Peyer's patch (tissue), 4 donors: ENCODE measurements around the gene TCAIM. TPM values are rescaled to one million over a fixed set of nuclear protein-coding genes. Genes with fewer than 3 reads are reported as not detected.

Source experiments
- DNase-seq, 3 donors: peaks; one replicate each; pipeline ENCODE4 v3.0.0-alpha.2; 2017 to 2019
- H3K27ac ChIP-seq, 4 donors: fragments of 200-600 bp; sonication (generic); one replicate each; pipeline ENCODE4 v1.5.1; 2016 to 2019
- H3K27me3 ChIP-seq, 2 donors: fragments of 200-600 bp; sonication (generic); one replicate each; pipeline ENCODE4 v1.5.1; 2019
- H3K36me3 ChIP-seq, 3 donors: fragments of 200-600 bp; sonication (generic); one replicate each; pipeline ENCODE4 v1.5.1; 2016 to 2019
- H3K4me1 ChIP-seq, 4 donors: fragments of 200-600 bp; sonication (generic); one replicate each; pipeline ENCODE4 v1.5.1; 2016 to 2019
- H3K4me3 ChIP-seq, 4 donors: fragments of 200-600 bp; sonication (generic); 1 replicate in 3 of 4; 2 replicates in 1 of 4; pipeline ENCODE4 v1.5.1; 2016 to 2019; ENCODE audit warnings: mild to moderate bottlenecking in 1 of 4
- H3K9me3 ChIP-seq, 4 donors: fragments of 200-600 bp; sonication (generic); one replicate each; pipeline ENCODE4 v1.5.1; 2016 to 2019; ENCODE audit warnings: mild to moderate bottlenecking in 1 of 4
- POLR2A ChIP-seq, 2 donors: fragments of 450-650 bp; IDR thresholded peaks; one replicate each; pipeline ENCODE4 v1.5.1; 2017; ENCODE audit warnings: antibody characterized with exemption in 2 of 2, mild to moderate bottlenecking in 2 of 2, moderate library complexity in 2 of 2
- total RNA-seq, 4 donors: library from RNA; depleted of rRNA; stranded (reverse); fragments of >200 nt; gene quantifications; one replicate each; pipeline ENCODE4 v1.1.0, GENCODE V29; 2016
- TF ChIP-seq, protein P1 (sequence below), 6 experiments: fragments of 450-650 bp in 4 of 6; fragments of 200-600 bp in 2 of 6; sonication (generic) in 1 of 6; IDR thresholded peaks; one replicate each; pipeline ENCODE4 v1.5.1; 2017 to 2019; ENCODE audit warnings: antibody characterized with exemption in 6 of 6, mild to moderate bottlenecking in 3 of 6, moderate library complexity in 1 of 6

Gene TCAIM
- 10 to 100 TPM; 14.7 to 25.9 (median 17.8) TPM for total RNA-seq

DNA sequence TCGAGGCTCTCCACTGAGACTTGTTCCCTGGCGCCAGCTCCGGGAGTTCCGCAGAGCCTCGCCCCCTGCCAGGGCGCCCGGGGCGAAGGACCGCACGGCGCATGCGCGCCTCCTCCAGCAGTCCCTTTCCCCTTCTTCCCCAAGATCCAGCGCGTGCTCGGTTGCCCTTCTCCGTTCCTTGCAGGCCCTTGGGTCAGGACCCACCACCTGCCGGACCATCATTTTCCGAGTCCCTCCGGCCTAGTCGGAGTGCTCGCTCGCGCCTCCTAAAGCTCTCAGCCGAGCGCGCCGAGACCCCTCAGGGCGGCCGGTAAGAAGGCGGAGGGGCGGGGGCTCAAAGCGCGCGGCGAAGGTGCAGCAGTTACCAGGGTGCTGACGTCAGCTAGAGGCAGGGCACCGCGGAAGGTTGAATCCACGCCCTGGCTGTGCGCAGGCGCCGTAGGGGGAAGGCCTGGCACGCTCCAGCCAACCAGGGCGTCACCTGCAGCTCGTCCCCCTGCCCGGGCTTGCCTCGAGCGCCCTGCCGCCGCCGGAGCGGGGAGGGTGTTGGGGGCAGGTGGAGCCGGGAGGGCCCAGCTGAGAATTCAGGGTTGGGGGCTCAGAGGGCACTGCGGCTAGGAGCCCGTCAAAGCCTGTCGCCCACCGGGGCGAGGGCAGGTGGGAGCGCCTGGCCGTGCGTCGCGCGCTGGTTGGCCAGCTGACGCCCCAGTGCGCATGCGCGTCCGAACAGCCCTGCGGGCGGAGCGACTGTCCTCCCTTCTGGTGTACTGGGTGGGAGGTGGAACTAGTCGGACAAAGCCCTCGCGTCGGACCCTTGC lies at the start of gene TCAIM:
TSS of gene TCAIM (plus strand) at position 757 of the 818 bp plus-strand sequence. CDS start 16,017 bp downstream, outside the sequence.
- peaks cover 0 to 17% (median 0%) of the 10 kb centered on the region in 4 donors for H3K4me1 ChIP-seq
- peak; percentile 97 to 99 (median 99) for DNase-seq
- H3K9me3 ChIP-seq, result no peaks in the 10 kb centered on the region
- H3K27me3 ChIP-seq, result no peaks in the 10 kb centered on the region
- TF ChIP-seq POLR2A (IDR thresholded peaks at IDR 0.05), result peak; percentile 74 to 86
- TF ChIP-seq, protein P1, sequence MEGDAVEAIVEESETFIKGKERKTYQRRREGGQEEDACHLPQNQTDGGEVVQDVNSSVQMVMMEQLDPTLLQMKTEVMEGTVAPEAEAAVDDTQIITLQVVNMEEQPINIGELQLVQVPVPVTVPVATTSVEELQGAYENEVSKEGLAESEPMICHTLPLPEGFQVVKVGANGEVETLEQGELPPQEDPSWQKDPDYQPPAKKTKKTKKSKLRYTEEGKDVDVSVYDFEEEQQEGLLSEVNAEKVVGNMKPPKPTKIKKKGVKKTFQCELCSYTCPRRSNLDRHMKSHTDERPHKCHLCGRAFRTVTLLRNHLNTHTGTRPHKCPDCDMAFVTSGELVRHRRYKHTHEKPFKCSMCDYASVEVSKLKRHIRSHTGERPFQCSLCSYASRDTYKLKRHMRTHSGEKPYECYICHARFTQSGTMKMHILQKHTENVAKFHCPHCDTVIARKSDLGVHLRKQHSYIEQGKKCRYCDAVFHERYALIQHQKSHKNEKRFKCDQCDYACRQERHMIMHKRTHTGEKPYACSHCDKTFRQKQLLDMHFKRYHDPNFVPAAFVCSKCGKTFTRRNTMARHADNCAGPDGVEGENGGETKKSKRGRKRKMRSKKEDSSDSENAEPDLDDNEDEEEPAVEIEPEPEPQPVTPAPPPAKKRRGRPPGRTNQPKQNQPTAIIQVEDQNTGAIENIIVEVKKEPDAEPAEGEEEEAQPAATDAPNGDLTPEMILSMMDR (IDR thresholded peaks at IDR 0.05), result peak in 1 of 6 experiments; percentile 3
- peak within 1 kb of the TSS; percentile 58 to 74 (median 64) for H3K4me3 ChIP-seq
- H3K36me3 ChIP-seq, result no peaks in the 10 kb centered on the region
- peak within 1 kb of the TSS; percentile 91 to 100 (median 93) for H3K27ac ChIP-seq

DNA sequence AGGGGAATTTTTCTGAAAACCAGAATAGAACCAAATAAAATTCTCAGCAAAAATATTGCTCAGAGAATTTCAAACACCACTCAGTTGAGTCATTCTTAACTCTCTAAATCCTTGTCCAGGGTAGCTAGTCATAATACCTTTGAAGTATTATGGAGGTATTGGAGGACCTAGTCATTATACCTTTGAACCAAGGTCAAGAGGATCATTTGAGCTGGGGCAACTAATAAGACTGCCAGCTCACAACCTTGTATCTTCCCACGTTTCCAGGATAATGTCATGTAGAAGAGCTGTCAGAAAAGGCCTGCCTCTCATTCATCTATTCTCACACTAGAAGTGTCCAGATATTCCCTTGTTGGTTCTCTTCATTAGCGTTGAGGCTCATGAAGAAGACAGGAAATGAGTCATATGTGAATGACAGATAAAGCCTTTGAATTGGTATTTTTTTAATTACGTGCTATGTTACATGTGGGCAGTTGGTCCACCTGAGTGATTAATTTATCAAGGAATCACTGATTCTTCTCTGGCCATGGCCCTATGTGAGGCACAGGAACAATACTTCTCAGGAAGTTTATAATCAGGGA lies 48.6 kb upstream of the TCAIM start:
- Histone ChIP-seq H3K4me1 (no peaks in the 10 kb centered on the region), H3K4me3 (no peak overlapping the region), H3K27ac (no peak overlapping the region), H3K9me3 (no peaks in the 10 kb centered on the region), H3K36me3 (no peaks in the 10 kb centered on the region), H3K27me3 (no peaks in the 10 kb centered on the region)
- TF ChIP-seq, protein P1 (IDR thresholded peaks at IDR 0.05), result no peak
- TF ChIP-seq POLR2A (IDR thresholded peaks at IDR 0.05), result no peak
- DNase-seq, result no peak

DNA sequence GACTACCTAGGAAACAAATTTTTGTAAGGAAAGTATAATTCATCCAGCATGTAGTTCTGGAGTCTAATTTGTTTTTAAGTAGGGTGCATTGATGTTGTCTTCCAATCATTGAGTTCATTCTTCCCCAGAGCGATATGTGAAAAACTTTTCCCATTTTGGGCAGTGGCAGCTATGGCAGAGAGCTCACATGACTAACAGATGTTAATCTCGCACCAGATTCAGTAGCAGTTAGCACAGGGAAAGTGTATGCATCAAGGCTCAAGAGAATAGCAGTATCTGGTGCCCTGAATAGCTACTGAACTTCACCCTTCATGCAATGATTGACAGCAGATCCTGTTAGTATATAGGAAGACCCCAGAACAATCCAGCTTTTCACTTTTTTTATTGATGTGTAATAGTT lies 46.3 kb upstream of the TCAIM start:
- H3K27ac ChIP-seq, result no peak overlapping the region
- no peaks in the 10 kb centered on the region for H3K27me3 ChIP-seq
- TF ChIP-seq POLR2A (IDR thresholded peaks at IDR 0.05), result no peak
- TF ChIP-seq, protein P1 (IDR thresholded peaks at IDR 0.05), result no peak
- H3K9me3 ChIP-seq, result no peaks in the 10 kb centered on the region
- no peak overlapping the region for H3K4me3 ChIP-seq
- no peaks in the 10 kb centered on the region for H3K4me1 ChIP-seq
- no peak for DNase-seq
- no peaks in the 10 kb centered on the region for H3K36me3 ChIP-seq

DNA sequence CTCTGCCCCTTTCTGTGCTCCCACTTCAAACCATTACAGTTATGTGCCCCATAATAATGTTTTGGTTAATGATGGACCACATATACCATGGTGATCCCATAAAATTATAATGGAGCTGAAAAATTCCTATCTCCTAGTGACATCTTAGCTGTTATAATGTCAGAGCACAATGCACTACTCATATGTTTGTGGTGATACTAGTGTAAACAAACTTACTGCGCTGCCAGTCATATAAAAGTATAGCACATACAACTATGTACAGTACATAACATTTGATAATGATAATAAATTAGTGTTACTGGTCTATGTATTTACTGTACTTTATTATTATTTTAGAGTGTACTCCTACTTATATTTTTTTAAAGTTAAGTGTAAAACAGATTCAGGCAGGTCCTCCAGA lies 45.6 kb upstream of the TCAIM start:
- no peaks in the 10 kb centered on the region for H3K36me3 ChIP-seq
- no peaks in the 10 kb centered on the region for H3K4me1 ChIP-seq
- no peaks in the 10 kb centered on the region for H3K27me3 ChIP-seq
- no peaks in the 10 kb centered on the region for H3K9me3 ChIP-seq
- no peak for DNase-seq
- H3K27ac ChIP-seq, result no peak overlapping the region
- H3K4me3 ChIP-seq, result no peak overlapping the region
- TF ChIP-seq POLR2A (IDR thresholded peaks at IDR 0.05), result no peak

DNA sequence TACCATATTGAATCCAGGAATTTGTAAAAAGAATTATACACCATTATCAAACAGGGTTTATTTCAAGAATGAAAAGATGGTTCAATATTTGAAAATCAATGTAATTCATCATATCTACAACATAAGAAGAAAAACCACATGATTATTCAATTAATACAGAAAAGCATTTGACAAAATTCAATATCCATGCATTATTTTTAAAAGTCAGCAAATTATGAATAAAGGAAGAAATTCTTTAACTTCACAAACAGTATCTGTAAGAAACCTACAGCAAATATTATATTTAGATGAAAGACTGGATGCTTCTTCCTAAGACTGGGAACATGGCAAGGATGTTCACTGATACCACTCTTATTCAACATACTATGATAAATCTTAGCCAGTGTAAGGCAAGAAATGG lies 41.3 kb upstream of the TCAIM start:
- no peak overlapping the region for H3K27ac ChIP-seq
- no peaks in the 10 kb centered on the region for H3K36me3 ChIP-seq
- no peak for DNase-seq
- H3K27me3 ChIP-seq, result no peaks in the 10 kb centered on the region
- no peak for TF ChIP-seq POLR2A (IDR thresholded peaks at IDR 0.05)
- TF ChIP-seq, protein P1 (IDR thresholded peaks at IDR 0.05), result no peak
- no peak overlapping the region for H3K4me3 ChIP-seq
- no peaks in the 10 kb centered on the region for H3K4me1 ChIP-seq
- H3K9me3 ChIP-seq, result no peaks in the 10 kb centered on the region

GRCh38 chr3:44301746-44302145 lies 36.8 kb upstream of the TCAIM start:
- H3K4me3 ChIP-seq, result no peak overlapping the region
- H3K36me3 ChIP-seq, result no peaks in the 10 kb centered on the region
- no peak for DNase-seq
- H3K9me3 ChIP-seq, result no peaks in the 10 kb centered on the region
- H3K27ac ChIP-seq, result no peak overlapping the region
- no peaks in the 10 kb centered on the region for H3K27me3 ChIP-seq
- H3K4me1 ChIP-seq, result no peaks in the 10 kb centered on the region
- TF ChIP-seq, protein P1 (IDR thresholded peaks at IDR 0.05), result no peak
- no peak for TF ChIP-seq POLR2A (IDR thresholded peaks at IDR 0.05)
